ENCODE data around the gene CACNG8.

GRCh38 chr19:53936029-53936428, 26.7 kb upstream of the CACNG8 start:
- TF ChIP-seq REST (IDR thresholded peaks at IDR 0.05; ENCODE audit: insufficient read depth in 1 of 2, low read depth in 2 of 2, low read length in 2 of 2): no peak
- TF ChIP-seq POLR2AphosphoS5 (IDR thresholded peaks at IDR 0.05; ENCODE audit: low read depth, low read length): no peak
- TF ChIP-seq TAF1 (IDR thresholded peaks at IDR 0.05; ENCODE audit: borderline replicate concordance, insufficient read depth, low read length): no peak
